Small intestine (tissue), 7 donors: ENCODE results near the gene OPHN1. TPM values are rescaled to one million over a fixed set of nuclear protein-coding genes. Genes with fewer than 3 reads are reported as not detected.
"Not testable (repeated sequence)": the region's sequence is repeated elsewhere in the genome, so short reads cannot be mapped to it uniquely, and the experiment has no call there.

Source experiments
- DNase-seq, 2 donors: peaks; one replicate each; pipeline versions ENCODE4 v3.0.0 to v3.0.0-alpha.2; 2013
- FAIRE-seq: peaks from 2 replicates; lab custom pipeline; 2012; peaks lifted over from hg19 to GRCh38; lab: Jason Lieb, UNC
- H3K27ac ChIP-seq, 3 donors: one replicate each; pipeline ENCODE4 v1.5.1; 2013; ENCODE audit warnings: low read length in 2 of 3, mild to moderate bottlenecking in 2 of 3, control low read depth in 1 of 3, inconsistent platforms in 1 of 3, low read depth in 1 of 3, moderate library complexity in 1 of 3
- H3K27me3 ChIP-seq, 3 donors: one replicate each; pipeline ENCODE4 v1.6.1; 2013; ENCODE audit warnings: low read length in 3 of 3, inconsistent platforms in 1 of 3; ENCODE audit not compliant: control insufficient read depth in 3 of 3, insufficient read depth in 3 of 3
- H3K36me3 ChIP-seq, 3 donors: one replicate each; pipeline ENCODE4 v1.6.1; 2013; ENCODE audit warnings: low read length in 3 of 3, inconsistent platforms in 1 of 3, low read depth in 1 of 3, mild to moderate bottlenecking in 1 of 3, moderate library complexity in 1 of 3; ENCODE audit not compliant: control insufficient read depth in 3 of 3, insufficient read depth in 2 of 3
- H3K4me1 ChIP-seq, 3 donors: one replicate each; pipeline ENCODE4 v1.6.1; 2013; ENCODE audit warnings: low read length in 2 of 3, inconsistent platforms in 1 of 3, low read depth in 1 of 3, mild to moderate bottlenecking in 1 of 3, moderate library complexity in 1 of 3; ENCODE audit not compliant: control insufficient read depth in 3 of 3, insufficient read depth in 2 of 3
- H3K4me3 ChIP-seq, 3 donors: one replicate each; pipeline ENCODE4 v1.5.1; 2013; ENCODE audit warnings: low read length in 3 of 3, control low read depth in 1 of 3, inconsistent platforms in 1 of 3, low read depth in 1 of 3, mild to moderate bottlenecking in 1 of 3, moderate library complexity in 1 of 3
- H3K9me3 ChIP-seq, 2 donors: one replicate each; pipeline ENCODE4 v1.6.1; 2013; ENCODE audit warnings: low read depth in 1 of 2, low read length in 1 of 2; ENCODE audit not compliant: control insufficient read depth in 2 of 2, insufficient read depth in 1 of 2
- WGBS, 3 donors: extraction: QIAGEN DNeasy Blood & Tissue Kit; methylation state at CpG; one replicate each; pipeline ENCODE4 v1.1.7; 2013; 5-methylcytosine and 5-hydroxymethylcytosine counted together
- polyA plus RNA-seq, 4 donors: library from polyadenylated mRNA; stranded (reverse) in 3 of 4; unstranded in 1 of 4; fragments of 200-250 nt in 3 of 4; fragments of 120-200 nt in 1 of 4; gene quantifications; one replicate each; pipeline versions ENCODE4 v1.2.1 to v1.2.3, GENCODE V29; 2013
- donor health status: healthy with polysubstance abuse.
- donor health status: control.
- donor health status: control.
- donor health status: Bipolar disorder and iron deficiency.
- donor health status: healthy.

Gene OPHN1
- polyA plus RNA-seq, 4 donors: 0.89 to 6.3 (median 3.0) TPM

- no peak for FAIRE-seq
- Histone ChIP-seq H3K36me3 (no peaks in the 10 kb centered on the region), H3K9me3 (no peaks in the 10 kb centered on the region), H3K27ac (no peak overlapping the region), H3K4me1 (peaks cover 0 to 3% (median 0%) of the 10 kb centered on the region in 3 donors), H3K27me3 (no peaks in the 10 kb centered on the region), H3K4me3 (no peak overlapping the region)
- peak in 1 of 2 donors; percentile 1 for DNase-seq
Measured at GRCh38 chrX:68286076-68286475, 147.2 kb downstream of the OPHN1 start.

GRCh38 chrX:68284281-68284904 is 148.9 kb downstream of the OPHN1 start:
- Histone ChIP-seq H3K27ac (no peak overlapping the region), H3K36me3 (no peaks in the 10 kb centered on the region), H3K4me3 (no peak overlapping the region), H3K27me3 (no peaks in the 10 kb centered on the region), H3K9me3 (no peaks in the 10 kb centered on the region), H3K4me1 (peaks cover 0 to 3% (median 0%) of the 10 kb centered on the region in 3 donors)
- WGBS, 3 donors: 75 to 93% (median 91%) methylated on average over 2 of the region's 2 CpGs
- FAIRE-seq: no peak
- DNase-seq: no peak

- Histone ChIP-seq H3K9me3 (no peaks in the 10 kb centered on the region), H3K4me1 (no peaks in the 10 kb centered on the region), H3K4me3 (no peak overlapping the region), H3K27me3 (no peaks in the 10 kb centered on the region), H3K36me3 (no peaks in the 10 kb centered on the region), H3K27ac (no peak overlapping the region)
- DNase-seq (no peak), FAIRE-seq (no peak)
- WGBS, 3 donors: 33 to 45% (median 39%) methylated on average over 1 of the region's 1 CpG
Measured at GRCh38 chrX:68273887-68274286, 159.4 kb downstream of the OPHN1 start.

GRCh38 chrX:68264793-68265192 is 168.5 kb downstream of the OPHN1 start:
- not testable (repeated sequence) for FAIRE-seq

GRCh38 chrX:68261060-68261672 is 172.1 kb downstream of the OPHN1 start:
- no peak for FAIRE-seq
- H3K27ac ChIP-seq: no peak overlapping the region
- H3K4me3 ChIP-seq: no peak overlapping the region
- H3K27me3 ChIP-seq: no peaks in the 10 kb centered on the region
- WGBS, 3 donors: 78 to 96% (median 85%) methylated on average over 4 of the region's 4 CpGs
- H3K4me1 ChIP-seq: no peaks in the 10 kb centered on the region
- no peaks in the 10 kb centered on the region for H3K36me3 ChIP-seq
- DNase-seq: no peak
- H3K9me3 ChIP-seq: no peaks in the 10 kb centered on the region

More at GRCh38 chrX:68264793-68265192, 168.5 kb downstream of the OPHN1 start:
- H3K27me3 ChIP-seq, H3K4me1 ChIP-seq, H3K9me3 ChIP-seq, H3K4me3 ChIP-seq, DNase-seq, H3K27ac ChIP-seq, H3K36me3 ChIP-seq: not testable (repeated sequence)
- 81 to 84% (median 84%) methylated on average over 9 of the region's 9 CpGs for WGBS, 3 donors

GRCh38 chrX:68256990-68257389 is 176.3 kb downstream of the OPHN1 start:
- Histone ChIP-seq H3K27ac (no peak overlapping the region), H3K4me1 (no peaks in the 10 kb centered on the region), H3K9me3 (no peaks in the 10 kb centered on the region), H3K36me3 (no peaks in the 10 kb centered on the region), H3K27me3 (no peaks in the 10 kb centered on the region), H3K4me3 (no peak overlapping the region)
- 74 to 88% (median 83%) methylated on average over 2 of the region's 2 CpGs for WGBS, 3 donors
- no peak for FAIRE-seq
- DNase-seq: no peak

- no peak for FAIRE-seq
- WGBS, 3 donors: 72 to 88% (median 74%) methylated on average over 10 to 11 of the region's 11 CpGs
- no peaks in the 10 kb centered on the region for H3K9me3 ChIP-seq
- no peak overlapping the region for H3K27ac ChIP-seq
- no peaks in the 10 kb centered on the region for H3K27me3 ChIP-seq
- no peak overlapping the region for H3K4me3 ChIP-seq
- no peaks in the 10 kb centered on the region for H3K36me3 ChIP-seq
- DNase-seq: no peak
- H3K4me1 ChIP-seq: no peaks in the 10 kb centered on the region
Measured at GRCh38 chrX:68254738-68255645, 178.3 kb downstream of the OPHN1 start.

GRCh38 chrX:68252664-68253063 is 180.6 kb downstream of the OPHN1 start:
- H3K9me3 ChIP-seq: no peaks in the 10 kb centered on the region
- H3K4me3 ChIP-seq: no peak overlapping the region
- H3K36me3 ChIP-seq: no peaks in the 10 kb centered on the region
- no peaks in the 10 kb centered on the region for H3K27me3 ChIP-seq
- no peak overlapping the region for H3K27ac ChIP-seq
- DNase-seq: no peak
- FAIRE-seq: no peak
- WGBS, 3 donors: 29 to 52% (median 40%) methylated on average over 2 of the region's 2 CpGs
- H3K4me1 ChIP-seq: no peaks in the 10 kb centered on the region
